T-helper 1 cell treated with Interleukin-12 subunit alpha and Interleukin-12 subunit beta and Interleukin-4 antibody, amounts not matched to agents 30 μg/mL and 1 μg/mL, for 36 hours (primary cell): ENCODE measurements around the gene MISP.

Source experiments
- H3K27ac Mint-ChIP-seq: one replicate; pipeline ENCODE4 v1.8.0; 2021; ENCODE audit warnings: mild to moderate bottlenecking, mixed read lengths
- H3K27me3 Mint-ChIP-seq: one replicate; pipeline ENCODE4 v1.8.0; 2021; ENCODE audit warnings: low read depth, mixed read lengths
- H3K36me3 Mint-ChIP-seq: one replicate; pipeline ENCODE4 v1.8.0; 2021; ENCODE audit warnings: low read depth, mixed read lengths
- H3K4me1 Mint-ChIP-seq: one replicate; pipeline ENCODE4 v1.8.0; 2021; ENCODE audit warnings: low read depth, mixed read lengths
- H3K4me3 Mint-ChIP-seq: one replicate; pipeline ENCODE4 v1.8.0; 2021; ENCODE audit warnings: mild to moderate bottlenecking, moderate library complexity, mixed read lengths
- H3K9me3 Mint-ChIP-seq: one replicate; pipeline ENCODE4 v1.8.0; 2021; ENCODE audit warnings: mixed read lengths

Gene MISP

DNA sequence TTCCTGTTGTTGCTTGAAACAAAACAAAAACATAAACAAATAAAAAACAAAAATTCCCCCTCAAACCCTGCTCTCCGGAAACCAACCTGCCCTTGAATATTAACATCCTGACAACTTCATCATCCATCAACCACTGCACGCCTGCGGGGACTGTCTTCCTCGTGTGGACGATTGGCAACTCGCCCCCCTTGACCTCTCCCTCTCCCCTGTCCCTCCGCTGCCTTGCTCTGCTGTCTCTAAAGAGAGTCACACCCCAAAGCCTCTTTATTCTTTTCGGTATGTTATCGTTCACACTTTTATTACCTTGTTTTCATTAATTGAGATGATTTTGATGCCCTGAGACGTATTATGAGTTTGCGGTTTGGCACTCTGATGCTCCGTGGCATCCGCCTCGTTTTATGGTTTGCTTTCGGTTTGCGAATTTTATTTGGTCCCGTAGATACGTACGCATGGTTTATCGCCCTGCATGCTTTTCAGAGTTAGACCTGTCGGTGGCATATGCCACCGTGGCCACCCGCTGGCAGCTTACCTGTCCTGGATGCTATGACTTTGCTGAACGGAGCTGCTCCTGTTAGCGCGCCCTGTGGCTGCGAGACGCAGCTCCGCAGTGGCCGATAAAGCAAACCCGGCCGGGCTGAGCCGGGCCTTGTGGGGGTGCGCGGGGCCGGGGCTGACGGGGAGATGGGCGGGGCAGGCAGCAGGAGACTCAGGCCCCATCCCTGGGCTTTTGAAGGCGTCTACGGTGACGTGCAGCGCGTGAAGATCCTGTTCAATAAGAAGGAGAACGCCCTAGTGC lies 56.9 kb downstream of the MISP start:
- no peak overlapping the region for H3K4me3 Mint-ChIP-seq
- no peaks in the 10 kb centered on the region for H3K27me3 Mint-ChIP-seq
- peaks cover 6% of the 10 kb centered on the region for H3K4me1 Mint-ChIP-seq
- H3K27ac Mint-ChIP-seq, result no peak overlapping the region
- H3K9me3 Mint-ChIP-seq, result no peaks in the 10 kb centered on the region
- peaks cover 26% of the 10 kb centered on the region for H3K36me3 Mint-ChIP-seq

DNA sequence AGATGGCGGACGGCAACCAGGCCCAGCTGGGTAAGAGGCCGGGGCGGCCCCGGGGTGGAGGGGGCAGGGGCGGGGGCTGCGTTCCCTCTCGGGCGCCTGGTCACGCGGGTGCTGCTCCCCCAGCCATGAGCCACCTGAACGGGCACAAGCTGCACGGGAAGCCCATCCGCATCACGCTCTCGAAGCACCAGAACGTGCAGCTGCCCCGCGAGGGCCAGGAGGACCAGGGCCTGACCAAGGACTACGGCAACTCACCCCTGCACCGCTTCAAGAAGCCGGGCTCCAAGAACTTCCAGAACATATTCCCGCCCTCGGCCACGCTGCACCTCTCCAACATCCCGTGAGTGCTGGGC lies 57.5 kb downstream of the MISP start:
- peaks cover 24% of the 10 kb centered on the region for H3K36me3 Mint-ChIP-seq
- H3K27ac Mint-ChIP-seq, result no peak overlapping the region
- no peak overlapping the region for H3K4me3 Mint-ChIP-seq
- no peaks in the 10 kb centered on the region for H3K27me3 Mint-ChIP-seq
- no peaks in the 10 kb centered on the region for H3K9me3 Mint-ChIP-seq
- H3K4me1 Mint-ChIP-seq, result peaks cover 6% of the 10 kb centered on the region

DNA sequence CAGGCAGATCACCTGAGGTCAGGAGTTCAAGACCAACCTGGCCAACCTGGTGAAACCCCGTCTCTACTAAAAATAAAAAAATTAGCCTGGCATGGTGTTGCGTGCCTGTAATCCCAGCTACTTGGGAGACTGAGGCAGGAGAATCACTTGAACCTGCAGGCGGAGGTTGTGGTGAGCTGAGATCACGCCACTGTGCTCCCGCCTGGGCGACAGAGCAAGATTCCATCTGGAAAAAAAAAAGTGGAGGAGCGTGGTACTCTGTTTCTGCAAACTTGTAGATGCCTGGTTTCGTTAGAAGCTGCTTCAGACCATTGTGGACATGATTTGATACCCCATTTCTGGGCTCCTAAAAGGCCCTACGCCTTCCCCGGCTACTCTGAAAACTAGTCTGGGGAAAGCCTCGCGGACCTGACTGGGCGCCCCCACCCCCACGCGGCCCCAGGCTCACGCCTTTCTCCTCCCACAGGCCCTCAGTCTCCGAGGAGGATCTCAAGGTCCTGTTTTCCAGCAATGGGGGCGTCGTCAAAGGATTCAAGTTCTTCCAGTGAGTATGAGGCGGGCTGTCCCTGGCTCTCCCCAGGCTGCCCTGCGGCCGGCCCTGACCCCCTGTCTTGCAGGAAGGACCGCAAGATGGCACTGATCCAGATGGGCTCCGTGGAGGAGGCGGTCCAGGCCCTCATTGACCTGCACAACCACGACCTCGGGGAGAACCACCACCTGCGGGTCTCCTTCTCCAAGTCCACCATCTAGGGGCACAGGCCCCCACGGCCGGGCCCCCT lies 59.4 kb downstream of the MISP start:
- H3K4me1 Mint-ChIP-seq, result peaks cover 6% of the 10 kb centered on the region
- H3K4me3 Mint-ChIP-seq, result no peak overlapping the region
- no peaks in the 10 kb centered on the region for H3K9me3 Mint-ChIP-seq
- H3K36me3 Mint-ChIP-seq, result peaks cover 25% of the 10 kb centered on the region
- no peak overlapping the region for H3K27ac Mint-ChIP-seq
- no peaks in the 10 kb centered on the region for H3K27me3 Mint-ChIP-seq

DNA sequence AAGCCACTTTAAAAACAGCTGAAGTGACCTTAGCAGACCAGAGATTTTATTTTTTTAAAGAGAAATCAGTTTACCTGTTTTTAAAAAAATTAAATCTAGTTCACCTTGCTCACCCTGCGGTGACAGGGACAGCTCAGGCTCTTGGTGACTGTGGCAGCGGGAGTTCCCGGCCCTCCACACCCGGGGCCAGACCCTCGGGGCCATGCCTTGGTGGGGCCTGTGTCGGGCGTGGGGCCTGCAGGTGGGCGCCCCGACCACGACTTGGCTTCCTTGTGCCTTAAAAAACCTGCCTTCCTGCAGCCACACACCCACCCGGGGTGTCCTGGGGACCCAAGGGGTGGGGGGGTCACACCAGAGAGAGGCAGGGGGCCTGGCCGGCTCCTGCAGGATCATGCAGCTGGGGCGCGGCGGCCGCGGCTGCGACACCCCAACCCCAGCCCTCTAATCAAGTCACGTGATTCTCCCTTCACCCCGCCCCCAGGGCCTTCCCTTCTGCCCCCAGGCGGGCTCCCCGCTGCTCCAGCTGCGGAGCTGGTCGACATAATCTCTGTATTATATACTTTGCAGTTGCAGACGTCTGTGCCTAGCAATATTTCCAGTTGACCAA lies 60.1 kb downstream of the MISP start:
- Mint-ChIP-seq H3K36me3 (peaks cover 30% of the 10 kb centered on the region), H3K9me3 (peaks cover 3% of the 10 kb centered on the region), H3K4me1 (peaks cover 6% of the 10 kb centered on the region), H3K27me3 (no peaks in the 10 kb centered on the region), H3K4me3 (no peak overlapping the region), H3K27ac (no peak overlapping the region)

DNA sequence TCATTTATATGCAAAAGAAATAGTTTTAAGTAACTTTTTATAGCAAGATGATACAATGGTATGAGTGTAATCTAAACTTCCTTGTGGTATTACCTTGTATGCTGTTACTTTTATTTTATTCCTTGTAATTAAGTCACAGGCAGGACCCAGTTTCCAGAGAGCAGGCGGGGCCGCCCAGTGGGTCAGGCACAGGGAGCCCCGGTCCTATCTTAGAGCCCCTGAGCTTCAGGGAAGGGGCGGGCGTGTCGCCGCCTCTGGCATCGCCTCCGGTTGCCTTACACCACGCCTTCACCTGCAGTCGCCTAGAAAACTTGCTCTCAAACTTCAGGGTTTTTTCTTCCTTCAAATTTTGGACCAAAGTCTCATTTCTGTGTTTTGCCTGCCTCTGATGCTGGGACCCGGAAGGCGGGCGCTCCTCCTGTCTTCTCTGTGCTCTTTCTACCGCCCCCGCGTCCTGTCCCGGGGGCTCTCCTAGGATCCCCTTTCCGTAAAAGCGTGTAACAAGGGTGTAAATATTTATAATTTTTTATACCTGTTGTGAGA lies 60.7 kb downstream of the MISP start:
- Mint-ChIP-seq H3K9me3 (peaks cover 4% of the 10 kb centered on the region), H3K36me3 (peaks cover 34% of the 10 kb centered on the region), H3K4me1 (peaks cover 6% of the 10 kb centered on the region), H3K27ac (no peak overlapping the region), H3K27me3 (no peaks in the 10 kb centered on the region), H3K4me3 (no peak overlapping the region)

DNA sequence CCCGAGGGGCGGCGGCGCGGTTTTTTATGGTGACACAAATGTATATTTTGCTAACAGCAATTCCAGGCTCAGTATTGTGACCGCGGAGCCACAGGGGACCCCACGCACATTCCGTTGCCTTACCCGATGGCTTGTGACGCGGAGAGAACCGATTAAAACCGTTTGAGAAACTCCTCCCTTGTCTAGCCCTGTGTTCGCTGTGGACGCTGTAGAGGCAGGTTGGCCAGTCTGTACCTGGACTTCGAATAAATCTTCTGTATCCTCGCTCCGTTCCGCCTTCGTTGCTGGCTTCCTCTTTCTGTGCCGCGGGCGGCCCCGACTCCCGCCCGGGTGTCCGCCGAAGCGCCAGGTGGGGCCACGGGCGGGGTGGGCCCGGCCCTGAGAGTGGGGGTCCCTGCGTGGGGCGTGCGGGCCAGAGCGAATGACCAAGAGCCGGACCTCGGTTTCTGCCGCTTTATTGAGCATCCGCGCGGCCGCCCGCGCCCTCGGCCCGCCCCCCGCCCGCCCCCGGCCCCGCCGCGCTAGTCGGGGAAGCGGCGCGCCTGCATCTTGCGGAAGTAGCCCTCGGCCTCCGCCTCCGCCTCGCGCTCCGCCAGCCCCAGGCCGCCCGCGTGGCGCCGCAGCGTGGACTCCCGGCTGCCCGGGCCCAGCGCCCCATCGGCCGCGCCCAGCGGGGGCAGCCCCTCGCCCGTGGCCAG lies 61.3 kb downstream of the MISP start:
- Mint-ChIP-seq H3K4me3 (no peak overlapping the region), H3K36me3 (peaks cover 35% of the 10 kb centered on the region), H3K27me3 (no peaks in the 10 kb centered on the region), H3K9me3 (peaks cover 4% of the 10 kb centered on the region), H3K4me1 (peaks cover 6% of the 10 kb centered on the region), H3K27ac (no peak overlapping the region)

DNA sequence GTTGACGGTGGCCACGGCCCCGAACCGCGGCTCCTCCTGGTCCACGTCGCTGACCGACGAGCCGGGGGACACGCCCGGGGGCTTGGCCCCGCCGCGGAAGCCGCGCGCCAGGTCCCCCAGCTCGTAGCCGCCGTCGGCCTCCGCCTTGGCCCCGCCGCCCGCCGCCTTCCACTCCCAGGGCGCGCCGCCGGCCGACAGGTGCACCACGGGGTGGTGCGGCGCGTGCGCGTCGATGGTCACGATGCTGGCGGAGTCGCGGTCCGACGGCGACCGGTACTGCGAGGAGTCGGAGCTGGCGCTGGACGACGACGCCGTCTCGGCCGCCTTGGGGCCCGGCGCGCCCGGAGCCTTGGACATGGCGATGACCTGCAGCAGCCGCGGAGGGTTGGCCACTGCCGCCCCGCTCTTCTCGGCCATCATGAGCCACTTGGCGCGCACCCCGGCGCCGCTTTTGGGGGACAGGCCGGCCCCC lies 61.9 kb downstream of the MISP start:
- H3K4me3 Mint-ChIP-seq, result no peak overlapping the region
- H3K27me3 Mint-ChIP-seq, result no peaks in the 10 kb centered on the region
- H3K4me1 Mint-ChIP-seq, result peaks cover under 1% of the 10 kb centered on the region
- peaks cover 29% of the 10 kb centered on the region for H3K36me3 Mint-ChIP-seq
- no peak overlapping the region for H3K27ac Mint-ChIP-seq
- H3K9me3 Mint-ChIP-seq, result peaks cover 4% of the 10 kb centered on the region

- Mint-ChIP-seq H3K27me3 (no peaks in the 10 kb centered on the region), H3K4me3 (no peak overlapping the region), H3K27ac (no peak overlapping the region), H3K4me1 (no peaks in the 10 kb centered on the region), H3K36me3 (peaks cover 27% of the 10 kb centered on the region), H3K9me3 (peaks cover 4% of the 10 kb centered on the region)
Observed at GRCh38 chr19:813219-814151, 62.6 kb downstream of the MISP start.
